Body of pancreas (tissue), 4 donors: ENCODE measurements around the gene PSMA3.

ENCODE experiments used
- CTCF ChIP-seq, 7 experiments: fragments of 450-650 bp in 4 of 7; fragments of 200-600 bp in 3 of 7; sonication (generic) in 3 of 7; IDR thresholded peaks; one replicate each; pipeline ENCODE4 v1.5.1; 2016 to 2019; ENCODE audit warnings: antibody characterized with exemption in 7 of 7
- POLR2A ChIP-seq, 3 donors: fragments of 450-650 bp; IDR thresholded peaks; one replicate each; pipeline ENCODE4 v1.6.1; 2016; ENCODE audit warnings: antibody characterized with exemption in 3 of 3, mild to moderate bottlenecking in 2 of 3

GRCh38 chr14:58309086-58309485 is 64.4 kb downstream of the PSMA3 start:
- TF ChIP-seq CTCF (IDR thresholded peaks at IDR 0.05) (no peak), POLR2A (IDR thresholded peaks at IDR 0.05) (no peak)
